ENCODE data around the gene TPRN. TPM values are rescaled to one million over a fixed set of nuclear protein-coding genes. Genes with fewer than 3 reads are reported as not detected.

TPRN gene
- total RNA-seq (10 to 100 TPM; 10.2 to 31.5 (median 21.7) TPM), polyA plus RNA-seq (10 to 100 TPM; 12.0 to 14.5 TPM)
- long read RNA-seq, donor 1, transcript TPRN-202 (4 exons, 2,661 nt): major isoform, 33 of 51 reads
- long read RNA-seq, donor 1, partial matches to known transcripts: 6 of 51 reads
- long read RNA-seq, donor 1, other reads (novel, unspliced or antisense): 8 of 51 reads
- long read RNA-seq, donor 2, transcript TPRN-202 (4 exons, 2,661 nt): major isoform, 17 of 53 reads
- long read RNA-seq, donor 2, partial matches to known transcripts: 1 of 53 reads
- long read RNA-seq, donor 2, other reads (novel, unspliced or antisense): 34 of 53 reads
- long read RNA-seq, donor 3, partial matches to known transcripts: 1 of 7 reads
- long read RNA-seq, donor 3, other reads (novel, unspliced or antisense): 2 of 7 reads

GRCh38 chr9:137200311-137201204 lies at the start of gene TPRN:
Gene TPRN, minus strand, starts transcription at chr9:137200741. Its CDS starts 30 bp downstream, at chr9:137200711.
- Histone ChIP-seq H3K9me3 (no peaks in the 10 kb centered on the region), H3K4me3 (peak within 1 kb of the TSS; percentile 42 to 84 (median 72)), H3K27me3 (no peaks in the 10 kb centered on the region), H3K27ac (peak within 1 kb of the TSS; percentile 48 to 96 (median 90)), H3K36me3 (no peaks in the 10 kb centered on the region), H3K4me1 (peaks cover 50 to 86% (median 76%) of the 10 kb centered on the region in 9 donors)
- ATAC-seq (peak; percentile 95 to 99 (median 98)), DNase-seq (peak; percentile 99 to 100)
- intact Hi-C loops (cut with DNase I): loop anchor here in 1 of 10 donors (2.0 kb wide), 1 partner anchor 22 kb away; the partner anchor contains the start of gene RNF208
- 0 to 1% methylated on average over 86 to 118 of the region's 118 CpGs for WGBS, 2 donors
- no peak for TF ChIP-seq CTCF (IDR thresholded peaks at IDR 0.05)

GRCh38 chr9:137247916-137248175 lies 47.3 kb upstream of the TPRN start:
- TF ChIP-seq CTCF (IDR thresholded peaks at IDR 0.05): no peak
- ATAC-seq (no peak), DNase-seq (no peak)
- WGBS, 2 donors: 85 to 87% methylated on average over 6 of the region's 6 CpGs
- H3K27ac ChIP-seq: no peak overlapping the region
- H3K9me3 ChIP-seq: no peaks in the 10 kb centered on the region
- intact Hi-C loops (cut with DNase I): no loop called here
- no peak overlapping the region for H3K4me3 ChIP-seq
- H3K27me3 ChIP-seq: no peaks in the 10 kb centered on the region
- peaks cover 0 to 13% (median 7%) of the 10 kb centered on the region in 9 donors for H3K36me3 ChIP-seq
- peaks cover 0 to 40% (median 22%) of the 10 kb centered on the region in 9 donors for H3K4me1 ChIP-seq

- ATAC-seq (no peak), DNase-seq (no peak)
- no peak overlapping the region for H3K27ac ChIP-seq
- WGBS, 2 donors: 77 to 78% methylated on average over 20 of the region's 20 CpGs
- peaks cover 0 to 18% (median 8%) of the 10 kb centered on the region in 9 donors for H3K36me3 ChIP-seq
- no peak overlapping the region for H3K4me3 ChIP-seq
- H3K9me3 ChIP-seq: no peaks in the 10 kb centered on the region
- intact Hi-C loops (cut with DNase I): no loop called here
- H3K4me1 ChIP-seq: peaks cover 3 to 45% (median 28%) of the 10 kb centered on the region in 9 donors
- TF ChIP-seq CTCF (IDR thresholded peaks at IDR 0.05): no peak
- H3K27me3 ChIP-seq: no peaks in the 10 kb centered on the region
Measured at GRCh38 chr9:137247135-137247915, 46.8 kb upstream of the TPRN start.

All from heart right ventricle (tissue), 16 donors.